ENCODE results near the gene TMEM39B.
"Not testable (repeated sequence)": the region's sequence is repeated elsewhere in the genome, so short reads cannot be mapped to it uniquely, and the experiment has no call there.

Gene TMEM39B

DNA sequence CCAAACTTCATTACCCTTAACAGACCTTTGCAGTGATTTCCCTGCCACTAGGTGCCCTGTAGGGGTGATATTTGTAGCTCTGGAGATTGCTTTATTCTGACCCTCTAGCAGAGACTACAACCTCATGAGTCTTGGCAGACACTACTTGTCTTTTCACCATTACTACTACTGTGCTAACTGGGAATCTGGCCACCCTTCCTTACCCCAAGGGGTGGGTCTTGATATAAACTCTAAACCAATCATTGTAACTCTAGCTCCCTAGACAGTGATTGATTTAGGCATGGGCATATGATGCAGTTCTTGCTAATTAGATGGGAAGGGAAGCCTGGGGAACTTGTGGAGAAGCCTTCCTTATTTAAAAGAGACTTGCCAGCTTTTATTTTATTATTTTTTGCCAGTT lies 39.0 kb downstream of the TMEM39B start:
- no peak for DNase-seq (ENCODE audit: low read depth in 2 of 2)

GRCh38 chr1:32112806-32113375 lies 40.2 kb downstream of the TMEM39B start:
- DNase-seq (ENCODE audit: low read depth in 2 of 2) = no peak

DNA sequence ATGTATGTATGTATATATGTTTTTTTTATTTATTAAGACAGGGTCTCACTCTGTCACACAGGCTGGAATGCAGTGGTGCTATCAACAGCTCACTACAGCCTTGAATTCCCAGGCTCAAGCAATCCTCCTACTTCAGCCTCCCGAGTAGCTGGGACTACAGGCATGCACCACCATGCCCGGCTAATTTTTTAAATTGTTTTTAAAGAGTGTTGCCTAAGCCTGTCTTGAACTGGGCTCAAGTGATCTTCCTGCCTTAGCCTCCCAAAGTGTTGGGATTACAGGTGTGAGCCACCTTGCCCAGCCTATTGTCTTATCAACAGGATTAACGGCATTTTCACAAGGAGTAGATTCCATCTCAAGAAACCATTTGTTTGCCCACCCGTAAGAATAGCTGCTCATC lies 40.7 kb downstream of the TMEM39B start:
- DNase-seq (ENCODE audit: low read depth in 2 of 2) = not testable (repeated sequence)

- DNase-seq (ENCODE audit: low read depth in 2 of 2) = no peak
Observed at GRCh38 chr1:32114420-32114819, 41.7 kb downstream of the TMEM39B start.

DNA sequence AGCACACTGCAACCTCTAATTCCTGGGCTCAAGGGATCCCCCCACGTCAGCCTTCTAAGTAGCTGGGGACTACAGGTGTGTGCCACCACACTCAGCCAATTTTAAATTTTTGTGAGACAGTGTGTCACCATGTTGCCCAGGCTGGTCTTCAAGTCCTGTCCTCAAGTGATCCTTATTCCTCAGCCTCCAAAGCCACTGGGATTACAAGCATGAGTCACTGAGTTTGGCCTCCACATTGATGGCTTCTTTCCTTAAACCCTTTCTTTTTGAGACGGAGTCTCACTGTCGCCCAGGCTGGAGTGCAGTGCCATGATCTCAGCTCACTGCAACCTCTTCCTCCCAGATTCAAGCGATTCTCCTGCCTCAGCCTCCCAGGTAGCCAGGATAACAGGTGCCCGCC lies 42.8 kb downstream of the TMEM39B start:
- no peak for DNase-seq (ENCODE audit: low read depth in 2 of 2)

DNA sequence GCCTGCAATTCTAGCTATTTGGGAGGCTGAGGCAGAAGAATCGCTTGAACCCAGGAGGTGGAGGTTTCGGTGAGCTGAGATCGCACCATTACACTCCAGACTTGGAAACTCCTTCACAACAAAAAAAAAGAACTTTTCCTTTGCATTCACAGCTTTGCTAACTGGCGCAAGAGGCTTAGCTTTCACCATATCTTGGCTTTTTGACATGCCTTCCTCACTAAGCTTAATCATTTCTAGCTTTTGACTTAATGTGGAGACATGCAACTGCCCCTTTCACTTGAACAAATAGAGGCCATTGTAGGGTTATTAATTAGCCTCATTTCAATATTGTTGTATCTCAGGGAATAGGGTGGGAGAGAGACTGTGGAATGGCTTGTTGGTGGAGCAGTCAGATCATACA lies 43.8 kb downstream of the TMEM39B start:
- DNase-seq (ENCODE audit: low read depth in 2 of 2) = no peak

DNA sequence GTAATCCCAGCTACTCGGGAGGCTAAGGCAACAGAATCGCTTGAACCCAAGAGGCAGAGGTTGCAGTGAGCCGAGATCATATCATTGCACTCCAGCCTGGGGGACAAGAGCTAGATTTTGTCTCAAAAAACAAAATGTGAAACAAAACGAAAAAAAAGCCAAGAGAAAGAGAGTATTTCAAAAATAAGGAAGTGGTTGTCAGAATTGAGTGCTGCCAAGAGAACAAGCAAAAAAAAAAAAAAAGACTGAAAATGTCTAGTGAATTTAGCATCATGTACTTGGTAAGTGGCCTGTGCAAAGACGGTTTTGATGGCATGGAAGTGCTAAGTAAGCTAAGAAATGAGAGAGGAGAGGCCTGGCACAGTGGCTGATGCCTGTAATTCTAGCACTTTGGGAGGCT lies 49.4 kb downstream of the TMEM39B start:
- no peak for DNase-seq (ENCODE audit: low read depth in 2 of 2)

GRCh38 chr1:32123361-32123760 lies 50.6 kb downstream of the TMEM39B start:
- DNase-seq (ENCODE audit: low read depth in 2 of 2) = not testable (repeated sequence)

DNA sequence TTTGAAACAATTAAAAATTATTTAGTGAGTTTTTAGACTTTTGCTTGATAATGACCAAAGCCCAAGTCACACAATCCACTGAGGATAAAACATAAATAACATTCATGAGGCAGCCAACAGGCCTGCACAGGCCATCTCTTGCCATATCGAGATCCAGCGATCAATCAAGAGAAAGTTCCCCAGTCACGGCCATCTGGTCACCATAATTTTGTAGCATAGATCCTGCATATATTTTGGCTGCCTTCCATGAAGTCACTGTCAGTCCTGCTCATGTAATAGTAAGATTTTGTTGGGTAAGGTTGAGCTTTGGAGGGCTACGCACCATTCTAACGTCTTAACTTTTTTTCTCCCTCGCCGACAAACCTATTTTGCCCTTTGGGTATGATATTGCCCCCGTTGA lies 52.6 kb downstream of the TMEM39B start:
- DNase-seq (ENCODE audit: low read depth in 2 of 2) = no peak

DNA sequence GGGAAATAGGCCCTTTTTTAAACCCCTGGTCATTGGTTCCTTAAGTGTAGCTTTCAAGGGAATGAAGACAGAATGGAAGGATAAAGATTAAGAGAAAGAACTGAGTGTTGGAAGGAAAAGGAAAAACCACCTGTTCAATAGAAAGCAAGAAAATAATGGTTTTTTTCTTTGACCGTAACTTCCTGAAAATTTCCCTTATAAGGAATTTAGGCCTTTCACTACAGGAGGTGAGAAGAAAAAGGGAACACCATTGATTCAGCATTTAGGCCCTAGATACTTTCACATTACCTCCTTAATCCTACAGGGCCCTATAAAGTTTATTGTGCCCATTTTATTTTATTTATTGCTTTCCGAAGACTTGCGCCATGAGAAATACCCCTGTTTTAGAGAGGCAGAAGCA lies 54.0 kb downstream of the TMEM39B start:
- DNase-seq (ENCODE audit: low read depth in 2 of 2) = no peak

- no peak for DNase-seq (ENCODE audit: low read depth in 2 of 2)
Observed at GRCh38 chr1:32127409-32128198, 54.9 kb downstream of the TMEM39B start.

- DNase-seq (ENCODE audit: low read depth in 2 of 2) = no peak
Observed at GRCh38 chr1:32128479-32128878, 55.7 kb downstream of the TMEM39B start.

GRCh38 chr1:32128964-32129363 lies 56.2 kb downstream of the TMEM39B start:
- DNase-seq (ENCODE audit: low read depth in 2 of 2) = no peak

- not testable (repeated sequence) for DNase-seq (ENCODE audit: low read depth in 2 of 2)
Observed at GRCh38 chr1:32133950-32134280, 61.2 kb downstream of the TMEM39B start.

DNA sequence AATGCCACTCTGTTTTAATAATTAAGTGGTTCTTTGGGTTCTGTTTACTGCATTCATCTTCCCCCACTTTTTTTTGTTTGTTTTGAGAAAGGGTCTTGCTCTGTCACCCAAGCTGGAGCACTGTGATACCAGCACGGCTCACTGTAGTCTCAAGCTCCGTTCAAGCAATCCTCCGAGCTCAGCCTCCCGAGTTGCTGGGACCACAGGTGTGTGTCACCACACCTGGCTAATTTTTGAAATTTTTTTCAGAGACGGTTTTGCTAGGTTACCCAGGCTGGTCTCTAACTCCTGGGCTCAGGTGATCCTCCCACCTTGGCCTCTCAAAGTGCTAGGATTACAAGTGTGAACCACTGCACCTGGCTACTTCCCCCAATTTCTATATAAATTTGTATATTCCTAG lies 64.4 kb downstream of the TMEM39B start:
- DNase-seq (ENCODE audit: low read depth in 2 of 2) = no peak

GRCh38 chr1:32138965-32139364 lies 66.2 kb downstream of the TMEM39B start:
- DNase-seq (ENCODE audit: low read depth in 2 of 2) = no peak

DNA sequence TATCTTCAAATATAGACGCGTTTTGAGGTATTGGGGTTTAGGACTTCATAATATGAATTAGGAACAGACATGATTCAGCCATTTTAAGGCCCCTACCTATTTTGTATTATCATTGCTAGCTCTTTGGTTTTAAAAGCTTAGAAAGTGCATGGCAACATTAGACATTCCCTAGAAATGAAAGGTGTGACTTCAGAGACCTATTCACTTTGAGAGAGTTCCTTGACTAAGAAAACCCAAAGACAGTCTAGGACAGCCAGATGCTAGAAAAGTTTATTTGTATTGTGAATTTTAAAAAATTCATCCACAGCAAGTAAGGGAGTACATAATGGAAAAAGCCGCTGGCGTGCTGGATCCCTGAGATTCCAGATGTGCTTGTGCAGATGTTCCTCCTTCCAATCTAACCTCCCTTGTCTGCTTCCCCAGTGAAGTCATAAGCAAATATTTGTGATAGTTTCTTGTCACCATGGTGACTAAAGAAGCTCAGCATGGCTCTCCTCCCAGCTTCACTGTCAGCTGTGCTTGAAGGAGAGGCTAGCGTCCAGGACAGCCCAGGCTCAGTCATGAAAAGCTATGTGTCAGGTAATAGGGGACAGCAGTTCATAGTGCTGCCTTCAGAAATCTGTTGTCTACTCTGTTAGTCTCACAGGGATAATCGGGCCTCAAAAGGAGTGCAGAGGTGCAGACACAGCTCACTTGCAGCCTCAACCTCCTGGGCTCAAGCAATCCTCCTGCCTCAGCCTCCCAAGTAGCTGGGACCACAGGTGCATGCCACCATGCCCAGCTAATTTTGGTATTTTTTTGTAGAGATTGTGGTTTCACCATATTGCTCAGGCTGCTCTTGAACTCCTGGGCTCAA lies 69.9 kb downstream of the TMEM39B start:
- DNase-seq (ENCODE audit: low read depth in 2 of 2) = peak; percentile 44 to 47

- not testable (repeated sequence) for DNase-seq (ENCODE audit: low read depth in 2 of 2)
Observed at GRCh38 chr1:32143302-32143695, 70.6 kb downstream of the TMEM39B start.

DNA sequence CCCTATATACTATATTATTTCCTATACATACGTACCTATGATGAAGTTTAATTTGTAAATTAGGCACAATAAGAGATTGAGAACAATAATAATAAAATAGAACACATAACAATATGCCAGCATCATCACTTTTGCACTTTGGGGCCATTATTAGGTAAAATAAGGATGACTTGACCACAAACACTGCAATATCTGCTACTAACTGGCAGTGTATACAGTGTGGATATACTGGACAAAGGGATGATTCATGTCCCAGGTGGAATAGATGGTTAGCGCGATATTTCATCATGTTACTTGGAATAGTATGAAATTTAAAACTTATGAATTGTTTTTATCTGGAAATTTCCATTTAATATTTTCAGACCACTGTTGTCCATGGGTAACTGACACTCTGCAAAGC lies 71.3 kb downstream of the TMEM39B start:
- no peak for DNase-seq (ENCODE audit: low read depth in 2 of 2)

- not testable (repeated sequence) for DNase-seq (ENCODE audit: low read depth in 2 of 2)
Observed at GRCh38 chr1:32147799-32148198, 75.1 kb downstream of the TMEM39B start.

DNA sequence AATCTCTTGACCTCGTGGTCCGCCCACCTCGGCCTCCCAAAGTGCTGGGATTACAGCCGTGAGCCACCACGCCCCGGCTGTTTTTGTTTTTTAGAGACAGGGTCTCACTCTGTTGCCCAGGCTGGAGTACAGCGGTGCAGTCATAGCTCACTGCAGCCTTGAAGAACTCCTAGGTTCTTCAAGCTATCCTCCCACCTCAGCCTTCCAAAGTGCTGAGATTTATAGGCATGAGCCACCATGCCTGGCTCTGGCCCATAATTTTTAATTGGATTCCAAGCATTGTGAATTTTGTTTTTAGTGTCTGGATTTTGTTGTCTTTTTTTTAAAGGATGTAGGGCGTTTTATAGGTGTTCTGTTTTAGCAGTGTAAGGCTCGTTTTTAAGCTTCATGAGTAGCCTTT lies 78.1 kb downstream of the TMEM39B start:
- no peak for DNase-seq (ENCODE audit: low read depth in 2 of 2)

DNA sequence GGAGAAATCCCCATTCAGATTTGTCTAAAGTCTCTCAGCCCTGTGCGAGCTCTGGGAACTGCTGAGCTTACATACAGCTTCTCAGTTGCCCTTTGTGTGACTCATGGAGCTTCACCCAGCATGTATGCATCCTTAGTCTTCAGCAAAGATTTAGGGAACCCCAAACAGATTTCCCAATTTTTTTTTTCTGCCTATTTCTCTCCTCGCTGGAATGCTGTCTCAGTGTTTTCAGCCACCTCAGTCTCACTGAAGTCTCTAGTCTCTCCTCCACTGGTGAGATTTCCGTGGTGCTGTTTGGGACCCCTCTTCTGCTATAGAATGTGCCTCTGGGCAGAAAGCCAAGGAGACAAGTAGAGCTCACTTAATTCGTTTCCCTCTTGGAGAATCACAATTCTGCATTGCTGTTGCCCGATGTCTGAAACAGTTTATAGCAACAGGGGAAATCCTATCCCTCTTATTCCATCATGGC lies 78.6 kb downstream of the TMEM39B start:
- DNase-seq (ENCODE audit: low read depth in 2 of 2) = peak; percentile 41 to 57

Data from fibroblast of skin of left biceps (primary cell).